Neuronal stem cell (in vitro differentiated cells): ENCODE measurements around the gene COPS9.

ENCODE experiments used
- DNase-seq: peaks from one replicate; pipeline ENCODE4 v3.0.0-alpha.2; 2013; ENCODE audit warnings: low spot score
- H2AFZ ChIP-seq: one replicate; pipeline ENCODE4 v1.6.1; 2013; ENCODE audit warnings: mild to moderate bottlenecking, low read length, inconsistent platforms
- H2AK5ac ChIP-seq: 2 replicates; pipeline ENCODE4 v1.6.1; 2013; ENCODE audit warnings: low read depth, mild to moderate bottlenecking, inconsistent platforms, low read length, moderate library complexity, mixed read lengths
- H2BK120ac ChIP-seq: 2 replicates; pipeline ENCODE4 v1.6.1; 2013; ENCODE audit warnings: low read depth, mild to moderate bottlenecking, inconsistent platforms, low read length, moderate library complexity, mixed read lengths
- H2BK12ac ChIP-seq: one replicate; pipeline ENCODE4 v1.6.1; 2013; ENCODE audit warnings: low read length, inconsistent platforms
- H2BK15ac ChIP-seq: 2 replicates; pipeline ENCODE4 v1.6.1; 2013; ENCODE audit warnings: mild to moderate bottlenecking, low read length, inconsistent platforms, mixed read lengths
- H2BK5ac ChIP-seq: one replicate; pipeline ENCODE4 v1.6.1; 2013; ENCODE audit warnings: inconsistent platforms, mild to moderate bottlenecking, low read length, moderate library complexity
- H3K14ac ChIP-seq: one replicate; pipeline ENCODE4 v1.6.1; 2013; ENCODE audit warnings: low read length, inconsistent platforms
- H3K18ac ChIP-seq: 2 replicates; pipeline ENCODE4 v1.6.1; 2013; ENCODE audit warnings: low read length, inconsistent platforms
- H3K23ac ChIP-seq: 2 replicates; pipeline ENCODE4 v1.6.1; 2013; ENCODE audit warnings: low read depth, mild to moderate bottlenecking, mixed read lengths, low read length, inconsistent platforms; ENCODE audit not compliant: poor library complexity
- H3K27ac ChIP-seq: replicated peaks from 3 replicates; pipeline ENCODE4 v1.5.1; 2013; ENCODE audit warnings: low read length, inconsistent platforms
- H3K27me3 ChIP-seq, 3 experiments: 2 replicates each; pipeline ENCODE4 v1.6.1; 2013; ENCODE audit warnings: low read length in 3 of 3, mild to moderate bottlenecking in 2 of 3, inconsistent platforms in 1 of 3, low read depth in 1 of 3, mixed read lengths in 1 of 3, moderate library complexity in 1 of 3; ENCODE audit not compliant: control insufficient read depth in 3 of 3, insufficient read depth in 3 of 3
- H3K36me3 ChIP-seq, 2 donors: replicated peaks in 1 of 2; 2 replicates each; pipeline ENCODE4 v1.6.1; 2013; ENCODE audit warnings: low read length in 2 of 2; ENCODE audit not compliant: control insufficient read depth in 2 of 2, insufficient read depth in 2 of 2
- H3K4ac ChIP-seq: 2 replicates; pipeline ENCODE4 v1.6.1; 2013; ENCODE audit warnings: inconsistent platforms, mild to moderate bottlenecking, low read length, moderate library complexity
- H3K4me1 ChIP-seq, 2 donors: 1 replicate in 1 of 2; 2 replicates in 1 of 2; pipeline ENCODE4 v1.6.1; 2013; ENCODE audit warnings: low read length in 2 of 2, low read depth in 1 of 2; ENCODE audit not compliant: control insufficient read depth in 2 of 2, insufficient read depth in 1 of 2
- H3K4me2 ChIP-seq: one replicate; pipeline ENCODE4 v1.6.1; 2013; ENCODE audit warnings: mild to moderate bottlenecking, low read length, inconsistent platforms; ENCODE audit not compliant: insufficient read depth, poor library complexity, severe bottlenecking
- H3K4me3 ChIP-seq, 2 donors: 2 replicates each; pipeline ENCODE4 v1.5.1; 2013; ENCODE audit warnings: low read length in 2 of 2, mild to moderate bottlenecking in 2 of 2, inconsistent platforms in 1 of 2, moderate library complexity in 1 of 2
- H3K79me1 ChIP-seq: one replicate; pipeline ENCODE4 v1.6.1; 2013; ENCODE audit warnings: low read depth, mild to moderate bottlenecking, inconsistent platforms, low read length, moderate library complexity
- H3K9ac ChIP-seq: one replicate; pipeline ENCODE4 v1.6.1; 2013; ENCODE audit warnings: mild to moderate bottlenecking, low read depth, low read length, inconsistent platforms; ENCODE audit not compliant: poor library complexity
- H3K9me3 ChIP-seq, 2 donors: replicated peaks in 1 of 2; 2 replicates each; pipeline versions ENCODE3 to v1.6.1; 2013; ENCODE audit warnings: low read length in 2 of 2, mild to moderate bottlenecking in 2 of 2, inconsistent platforms in 1 of 2, low read depth in 1 of 2, mixed read lengths in 1 of 2, moderate library complexity in 1 of 2; ENCODE audit not compliant: control insufficient read depth in 2 of 2, insufficient read depth in 1 of 2
- H4K8ac ChIP-seq: one replicate; pipeline ENCODE4 v1.6.1; 2013; ENCODE audit warnings: low read depth, mild to moderate bottlenecking, inconsistent platforms, low read length, moderate library complexity
- H4K91ac ChIP-seq: one replicate; pipeline ENCODE4 v1.6.1; 2013; ENCODE audit warnings: low read length, low read depth, mild to moderate bottlenecking, inconsistent platforms; ENCODE audit not compliant: poor library complexity
- WGBS, 2 donors: extraction: QIAGEN DNeasy Blood & Tissue Kit; methylation state at CpG; one replicate each; pipeline ENCODE4 v1.1.7; 2013; ENCODE audit warnings: missing lambda C conversion rate in 2 of 2, mixed read lengths in 1 of 2; ENCODE audit not compliant: insufficient read length in 2 of 2, insufficient replicate concordance in 1 of 2; ENCODE audit errors: extremely low coverage in 2 of 2; 5-methylcytosine and 5-hydroxymethylcytosine counted together

COPS9 gene

GRCh38 chr2:240137596-240138253 lies 1.6 kb upstream of the COPS9 start:
- Histone ChIP-seq H2BK120ac (no peak overlapping the region), H3K27me3 (peaks cover 0 to 15% (median 12%) of the 10 kb centered on the region in 3 experiments), H3K4ac (no peak overlapping the region), H2BK15ac (peak overlapping the region; percentile 52), H3K9me3 (peaks cover 0 to 2% of the 10 kb centered on the region in 2 donors), H3K23ac (peak overlapping the region; percentile 8), H2BK12ac (peak overlapping the region; percentile 66), H3K4me1 (peaks cover 17 to 26% of the 10 kb centered on the region in 2 donors), H3K27ac (no peak overlapping the region), H3K36me3 (peaks cover 6 to 13% of the 10 kb centered on the region in 2 donors), H2AFZ (peak overlapping the region; percentile 99), H2AK5ac (peak overlapping the region; percentile 93), H4K91ac (no peak overlapping the region), H2BK5ac (no peak overlapping the region), H3K14ac (no peak overlapping the region), H3K9ac (no peak overlapping the region), H3K79me1 (peaks cover 18% of the 10 kb centered on the region), H3K18ac (peak overlapping the region; percentile 46), H4K8ac (no peak overlapping the region), H3K4me3 (no peak overlapping the region), H3K4me2 (no peak overlapping the region)
- WGBS, 2 donors, result no CpG with 5 or more reads among the region's 19 CpGs
- DNase-seq, result no peak

GRCh38 chr2:240136671-240137292 lies 677 bp upstream of the COPS9 start:
- no peak overlapping the region for H3K4ac ChIP-seq
- peak overlapping the region; percentile 82 for H2AK5ac ChIP-seq
- no peak overlapping the region for H4K91ac ChIP-seq
- no peak overlapping the region for H3K9ac ChIP-seq
- H3K4me1 ChIP-seq, result peaks cover 17 to 26% of the 10 kb centered on the region in 2 donors
- H2BK15ac ChIP-seq, result peak overlapping the region; percentile 84
- no peak overlapping the region for H2BK12ac ChIP-seq
- peak overlapping the region; percentile 88 for H3K4me2 ChIP-seq
- H3K18ac ChIP-seq, result peak overlapping the region; percentile 91
- WGBS, 2 donors, result no CpG with 5 or more reads among the region's 36 CpGs
- peak overlapping the region; percentile 78 to 90 for H3K4me3 ChIP-seq
- H2BK120ac ChIP-seq, result peak overlapping the region; percentile 57
- no peak overlapping the region for H4K8ac ChIP-seq
- no peak overlapping the region for H3K14ac ChIP-seq
- H2AFZ ChIP-seq, result peak overlapping the region; percentile 99
- no peak overlapping the region for H3K27ac ChIP-seq
- DNase-seq, result no peak
- H3K23ac ChIP-seq, result no peak overlapping the region
- H3K79me1 ChIP-seq, result peaks cover 18% of the 10 kb centered on the region
- peaks cover 0 to 2% of the 10 kb centered on the region in 2 donors for H3K9me3 ChIP-seq
- peak overlapping the region; percentile 72 for H2BK5ac ChIP-seq
- peaks cover 0 to 12% (median 12%) of the 10 kb centered on the region in 3 experiments for H3K27me3 ChIP-seq
- H3K36me3 ChIP-seq, result peaks cover 16 to 22% of the 10 kb centered on the region in 2 donors

GRCh38 chr2:240135706-240136012 lies 446 bp downstream of the COPS9 start:
- Histone ChIP-seq H4K91ac (no peak overlapping the region), H3K18ac (no peak overlapping the region), H4K8ac (no peak overlapping the region), H3K27me3 (peaks cover 0 to 12% (median 1%) of the 10 kb centered on the region in 3 experiments), H3K27ac (no peak overlapping the region), H3K4me1 (peaks cover 17 to 26% of the 10 kb centered on the region in 2 donors), H3K36me3 (peaks cover 22 to 34% of the 10 kb centered on the region in 2 donors), H3K9ac (peak overlapping the region; percentile 93), H2AK5ac (peak overlapping the region; percentile 76), H3K9me3 (peaks cover 0 to 2% of the 10 kb centered on the region in 2 donors), H3K23ac (peak overlapping the region; percentile 99), H2BK5ac (no peak overlapping the region), H3K4me2 (peak overlapping the region; percentile 88), H2BK15ac (no peak overlapping the region), H2BK120ac (no peak overlapping the region), H3K4me3 (peak overlapping the region; percentile 90 to 98), H2AFZ (peak overlapping the region; percentile 99), H2BK12ac (no peak overlapping the region), H3K79me1 (peaks cover 18% of the 10 kb centered on the region), H3K4ac (no peak overlapping the region), H3K14ac (no peak overlapping the region)
- DNase-seq, result no peak
- no CpG with 5 or more reads among the region's 17 CpGs for WGBS, 2 donors

- no CpG with 5 or more reads among the region's 15 CpGs for WGBS, 2 donors
Measured at GRCh38 chr2:240134956-240135520, 1.1 kb downstream of the COPS9 start.

More at GRCh38 chr2:240134956-240135520, 1.1 kb downstream of the COPS9 start:
- no peak overlapping the region for H2BK120ac ChIP-seq
- H4K8ac ChIP-seq, result no peak overlapping the region
- peak overlapping the region; percentile 88 for H3K4me2 ChIP-seq
- no peak overlapping the region for H3K27ac ChIP-seq
- H3K79me1 ChIP-seq, result peaks cover 18% of the 10 kb centered on the region
- DNase-seq, result no peak
- H3K18ac ChIP-seq, result peak overlapping the region; percentile 14
- H2AK5ac ChIP-seq, result no peak overlapping the region
- H2BK15ac ChIP-seq, result no peak overlapping the region
- peaks cover 12 to 24% of the 10 kb centered on the region in 2 donors for H3K4me1 ChIP-seq
- H3K23ac ChIP-seq, result peak overlapping the region; percentile 12
- H3K27me3 ChIP-seq, result peaks cover 0 to 12% (median 0%) of the 10 kb centered on the region in 3 experiments
- H3K14ac ChIP-seq, result no peak overlapping the region
- no peak overlapping the region for H3K4ac ChIP-seq
- H3K9ac ChIP-seq, result peak overlapping the region; percentile 39
- H2BK12ac ChIP-seq, result no peak overlapping the region
- H4K91ac ChIP-seq, result no peak overlapping the region
- H3K36me3 ChIP-seq, result peaks cover 28 to 40% of the 10 kb centered on the region in 2 donors
- peaks cover 0 to 2% of the 10 kb centered on the region in 2 donors for H3K9me3 ChIP-seq
- H2BK5ac ChIP-seq, result no peak overlapping the region
- no peak overlapping the region for H2AFZ ChIP-seq
- H3K4me3 ChIP-seq, result peak overlapping the region; percentile 90 to 98
